HG03457 (cell line): ENCODE results near the gene PRKAR2A.
A peak's percentile ranks its signal among the peaks of the same experiment; 100 is the strongest.
"Not testable (repeated sequence)": the region's sequence is repeated elsewhere in the genome, so short reads cannot be mapped to it uniquely, and the experiment has no call there.

ENCODE experiments used
- ATAC-seq: cut with Tn5 transposase; IDR thresholded peaks from one replicate; pipeline ENCODE4 v1.9.1; 2021; ENCODE audit warnings: moderate number of reproducible peaks; ENCODE audit not compliant: unreplicated experiment

PRKAR2A gene

GRCh38 chr3:48735075-48735767 lies 112.5 kb downstream of the PRKAR2A start:
- ATAC-seq = not testable (repeated sequence)

DNA sequence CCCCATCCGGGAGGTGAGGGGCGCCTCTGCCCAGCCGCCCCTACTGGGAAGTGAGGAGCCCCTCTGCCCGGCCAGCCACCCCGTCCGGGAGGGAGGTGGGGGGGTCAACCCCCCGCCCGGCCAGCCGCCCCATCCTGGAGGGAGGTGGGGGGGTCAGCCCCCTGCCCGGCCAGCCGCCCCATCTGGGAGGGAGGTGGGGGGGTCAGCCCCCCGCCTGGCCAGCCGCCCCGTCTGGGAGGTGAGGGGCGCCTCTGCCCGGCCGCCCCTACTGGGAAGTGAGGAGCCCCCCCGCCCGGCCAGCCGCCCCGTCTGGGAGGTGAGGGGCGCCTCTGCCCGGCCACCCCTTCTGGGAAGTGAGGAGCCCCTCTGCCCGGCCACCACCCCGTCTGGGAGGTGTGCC lies 113.1 kb downstream of the PRKAR2A start:
- ATAC-seq = not testable (repeated sequence)

DNA sequence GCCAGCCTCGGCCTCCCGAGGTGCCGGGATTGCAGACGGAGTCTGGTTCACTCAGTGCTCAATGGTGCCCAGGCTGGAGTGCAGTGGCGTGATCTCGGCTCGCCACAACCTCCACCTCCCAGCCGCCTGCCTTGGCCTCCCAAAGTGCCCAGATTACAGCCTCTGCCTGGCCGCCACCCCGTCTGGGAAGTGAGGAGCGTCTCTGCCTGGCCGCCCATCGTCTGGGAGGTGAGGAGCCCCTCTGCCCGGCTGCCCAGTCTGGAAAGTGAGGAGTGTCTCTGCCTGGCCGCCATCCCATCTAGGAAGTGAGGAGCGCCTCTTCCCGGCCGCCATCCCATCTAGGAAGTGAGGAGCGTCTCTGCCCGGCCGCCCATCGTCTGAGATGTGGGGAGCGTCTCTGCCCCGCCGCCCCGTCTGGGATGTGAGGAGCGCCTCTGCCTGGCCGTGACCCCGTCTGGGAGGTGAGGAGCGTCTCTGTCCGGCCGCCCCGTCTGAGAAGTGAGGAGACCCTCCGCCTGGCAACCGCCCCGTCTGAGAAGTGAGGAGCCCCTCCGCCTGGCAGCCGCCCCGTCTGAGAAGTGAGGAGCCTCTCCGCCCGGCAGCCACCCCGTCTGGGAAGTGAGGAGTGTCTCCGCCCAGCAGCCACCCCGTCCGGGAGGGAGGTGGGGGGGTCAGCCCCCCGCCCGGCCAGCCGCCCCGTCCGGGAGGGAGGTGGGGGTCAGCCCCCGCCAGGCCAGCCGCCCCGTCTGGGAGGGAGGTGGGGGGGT lies 113.7 kb downstream of the PRKAR2A start:
- not testable (repeated sequence) for ATAC-seq

GRCh38 chr3:48727511-48727910 lies 120.2 kb downstream of the PRKAR2A start:
- no peak for ATAC-seq

GRCh38 chr3:48725185-48725855 lies 122.4 kb downstream of the PRKAR2A start:
- ATAC-seq = not testable (repeated sequence)

- no peak for ATAC-seq
These were observed 123.9 kb downstream of the PRKAR2A start for GRCh38 chr3:48723725-48724124.

GRCh38 chr3:48723293-48723692 lies 124.4 kb downstream of the PRKAR2A start:
- ATAC-seq = not testable (repeated sequence)

GRCh38 chr3:48716982-48717746 lies 130.5 kb downstream of the PRKAR2A start, which contains the start of gene IP6K2:
Gene IP6K2 (minus strand): TSS chr3:48717221. CDS start chr3:48695291, 21,930 bp downstream.
- ATAC-seq = peak; percentile 93

DNA sequence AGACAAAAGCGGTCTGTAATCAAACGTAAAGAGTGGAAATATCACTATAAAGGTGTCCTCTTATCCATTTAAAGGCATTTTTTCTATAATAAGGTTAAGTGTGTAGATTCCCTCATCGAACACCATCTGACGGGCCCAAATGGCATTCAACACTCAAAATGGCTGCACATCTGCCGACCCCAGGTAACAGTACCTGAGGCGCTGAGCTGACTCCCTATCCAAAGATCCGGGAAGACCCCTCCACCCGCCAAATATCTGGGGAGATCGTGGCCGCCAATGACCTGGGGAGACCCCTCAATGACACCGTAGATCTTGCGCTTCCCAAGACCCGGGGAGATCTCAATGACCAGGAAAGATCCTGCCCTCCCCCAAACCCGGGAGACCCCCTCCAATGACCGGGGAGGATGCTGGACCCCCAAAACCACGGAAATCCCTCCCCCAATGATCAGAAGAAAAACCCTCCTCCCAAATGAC lies 131.1 kb downstream of the PRKAR2A start:
- ATAC-seq = no peak

DNA sequence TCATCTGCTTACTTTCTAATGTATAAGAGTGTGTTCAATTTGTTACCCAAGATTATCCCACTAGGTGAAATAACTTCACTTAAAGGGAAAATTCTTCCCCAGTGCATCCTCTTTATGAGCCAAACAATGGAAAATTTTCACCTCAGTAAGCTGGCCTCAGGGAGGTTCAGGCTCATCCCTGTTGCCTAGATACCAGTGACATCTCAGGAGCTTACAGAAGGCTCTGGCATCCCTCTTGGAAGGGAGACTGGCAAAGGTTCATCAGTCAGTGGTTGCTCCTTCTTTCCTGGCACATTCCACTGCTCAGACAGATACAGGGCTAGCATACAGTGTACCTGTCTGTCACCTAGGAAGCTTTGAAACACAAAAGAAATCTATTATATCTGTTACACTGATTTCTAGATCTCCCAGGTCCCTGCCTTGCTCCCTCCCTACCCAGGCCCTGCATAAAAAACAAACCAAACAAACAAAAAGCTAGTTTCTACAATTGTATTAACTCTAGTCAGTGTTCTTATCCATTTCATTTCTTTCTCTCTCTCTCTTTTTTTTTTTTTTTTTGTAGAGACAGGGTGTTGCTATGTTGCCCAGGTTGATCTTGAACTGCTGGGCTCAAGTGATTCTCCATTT lies 132.4 kb downstream of the PRKAR2A start:
- no peak for ATAC-seq

- no peak for ATAC-seq
These were observed 135.9 kb downstream of the PRKAR2A start for GRCh38 chr3:48711727-48712126.

DNA sequence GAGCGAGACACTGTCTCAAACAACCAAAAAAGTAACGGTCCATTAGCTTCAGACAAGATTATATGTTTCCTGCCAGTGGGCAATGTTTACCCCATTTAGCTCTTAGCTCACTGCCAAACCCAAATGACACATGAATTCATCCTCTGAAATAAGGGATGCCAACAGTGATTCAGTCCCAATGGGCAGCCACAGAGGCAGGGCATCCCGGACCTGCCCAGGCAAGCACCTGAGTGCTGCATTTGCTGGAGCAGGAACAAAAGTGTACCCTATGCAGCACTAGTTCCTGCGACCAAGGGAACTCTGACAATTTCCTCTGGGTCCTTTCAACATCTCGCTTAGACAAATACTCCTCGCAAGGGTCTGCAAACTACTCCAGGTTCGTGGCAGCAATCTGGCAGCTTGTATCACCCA lies 138.6 kb downstream of the PRKAR2A start:
- no peak for ATAC-seq

DNA sequence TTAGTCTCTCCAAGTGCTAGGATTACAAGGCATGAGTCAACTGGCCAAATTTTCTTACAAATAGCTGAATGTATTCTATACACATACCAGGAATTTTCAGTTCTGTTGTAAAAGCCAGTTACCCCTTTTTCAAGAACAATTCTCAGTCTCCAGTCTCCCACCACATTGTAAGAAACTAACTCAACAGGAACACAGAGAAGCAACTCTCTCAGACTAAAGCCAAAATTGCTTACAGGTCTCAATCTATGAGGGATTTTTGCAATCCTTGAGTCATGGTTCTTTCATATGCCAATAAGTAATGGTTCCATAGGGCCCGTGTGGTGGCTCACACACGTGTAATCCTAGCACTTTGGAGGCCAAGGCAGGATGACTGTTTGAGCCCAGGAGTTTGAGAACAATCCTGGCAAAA lies 139.2 kb downstream of the PRKAR2A start:
- ATAC-seq = no peak

DNA sequence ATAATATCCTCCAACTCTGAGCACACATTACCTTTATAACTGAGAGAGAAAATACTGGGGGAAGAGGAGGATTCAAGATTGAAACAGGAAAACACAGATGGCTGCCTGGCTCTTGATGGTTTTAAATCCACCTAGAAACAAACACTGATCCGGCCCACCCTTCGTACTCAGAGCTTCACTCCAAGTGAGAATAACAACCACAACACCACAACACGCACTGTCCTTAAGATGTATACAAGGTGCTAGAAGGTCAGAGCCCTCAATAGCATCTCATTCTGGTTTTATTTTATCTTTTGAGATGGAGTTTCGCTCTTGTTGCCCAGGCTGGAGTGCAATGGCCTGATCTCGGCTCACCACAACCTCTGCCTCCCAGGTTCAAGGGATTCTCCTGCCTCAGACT lies 140.5 kb downstream of the PRKAR2A start:
- ATAC-seq = no peak

DNA sequence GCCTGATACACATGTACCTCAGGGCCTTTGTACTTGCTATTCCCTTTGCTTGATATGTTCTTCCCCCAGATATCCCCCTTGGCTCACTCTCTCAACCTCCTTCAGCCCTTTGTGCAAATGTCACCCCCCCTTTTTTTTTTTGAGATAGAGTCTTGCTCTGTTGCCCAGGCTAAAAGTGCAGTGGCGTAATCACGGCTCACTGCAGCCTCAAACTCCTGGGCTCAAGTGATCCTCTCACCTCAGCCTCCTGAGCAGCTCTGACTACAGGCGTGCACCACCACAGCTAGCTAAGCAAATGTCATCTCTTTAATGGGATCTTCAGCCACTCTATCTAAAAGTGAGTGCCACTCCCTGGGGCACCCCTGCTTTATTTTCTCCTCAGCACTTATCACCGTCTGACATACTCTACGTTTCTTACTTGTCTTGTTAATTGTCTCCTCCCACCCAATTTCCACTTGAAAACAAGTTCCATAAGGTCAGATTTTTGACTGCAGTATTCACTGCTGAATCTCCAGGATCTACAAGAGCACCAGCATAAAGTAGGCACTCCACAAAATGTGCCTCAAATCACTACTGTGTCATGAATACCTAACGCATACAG lies 145.3 kb downstream of the PRKAR2A start:
- ATAC-seq = no peak

- ATAC-seq = no peak
These were observed 146.8 kb downstream of the PRKAR2A start for GRCh38 chr3:48700731-48701405.

- no peak for ATAC-seq
These were observed 148.8 kb downstream of the PRKAR2A start for GRCh38 chr3:48698891-48699290.

GRCh38 chr3:48697952-48698351 lies 149.7 kb downstream of the PRKAR2A start:
- no peak for ATAC-seq

GRCh38 chr3:48696601-48697000 lies 151.1 kb downstream of the PRKAR2A start:
- no peak for ATAC-seq
